PFSK-1 (cell line): ENCODE measurements around the gene DPP6.

Source experiments
- FOXP2 ChIP-seq: optimal IDR thresholded peaks from 2 replicates; pipeline ENCODE3; 2011; ENCODE audit warnings: borderline replicate concordance, control low read depth, inconsistent platforms; ENCODE audit not compliant: insufficient read depth; ENCODE audit errors: extremely low read length, extremely low read depth
- POLR2AphosphoS5 ChIP-seq: IDR thresholded peaks from 2 replicates; pipeline ENCODE4 v1.6.1; 2012; ENCODE audit warnings: low read depth, mild to moderate bottlenecking, control low read depth, low read length, moderate library complexity
- SIN3A ChIP-seq: IDR thresholded peaks from 2 replicates; pipeline ENCODE4 v1.6.1; 2012; ENCODE audit warnings: mild to moderate bottlenecking, low read length, moderate library complexity, borderline replicate concordance; ENCODE audit not compliant: insufficient read depth
- TAF1 ChIP-seq: IDR thresholded peaks from 2 replicates; pipeline ENCODE4 v1.6.1; 2012; ENCODE audit warnings: low read length, control low read depth, borderline replicate concordance; ENCODE audit not compliant: insufficient read depth
- TF ChIP-seq, protein P1 (sequence below), 2 experiments: IDR thresholded peaks; 2 replicates each; pipeline versions ENCODE4 v1.6.1 to v1.8.0; 2011 to 2012; ENCODE audit warnings: low read depth in 2 of 2, low read length in 2 of 2, control low read depth in 1 of 2, inconsistent platforms in 1 of 2, mild to moderate bottlenecking in 1 of 2, moderate library complexity in 1 of 2; ENCODE audit not compliant: insufficient read depth in 1 of 2

DPP6 gene

DNA sequence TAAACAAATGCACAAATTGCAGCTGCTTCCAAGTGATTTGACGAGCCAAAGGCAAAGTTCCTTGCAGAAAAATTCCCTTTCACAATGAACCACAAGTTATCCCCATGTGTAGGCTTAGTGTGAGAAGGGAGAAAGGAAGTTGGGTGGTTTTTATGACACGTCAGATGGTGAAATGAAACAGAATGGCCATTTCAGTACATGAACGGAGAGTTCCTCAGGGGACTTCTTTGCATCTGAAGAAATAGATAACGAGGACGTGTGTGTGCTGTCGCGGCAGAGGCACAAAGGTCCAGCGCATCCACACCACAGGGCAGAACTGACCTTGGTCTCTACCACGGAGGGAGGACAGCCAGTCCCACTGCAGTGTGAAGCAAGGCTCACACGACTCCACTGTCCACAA lies 814.9 kb downstream of the DPP6 start:
- no peak for TF ChIP-seq POLR2AphosphoS5
- TF ChIP-seq, protein P1, sequence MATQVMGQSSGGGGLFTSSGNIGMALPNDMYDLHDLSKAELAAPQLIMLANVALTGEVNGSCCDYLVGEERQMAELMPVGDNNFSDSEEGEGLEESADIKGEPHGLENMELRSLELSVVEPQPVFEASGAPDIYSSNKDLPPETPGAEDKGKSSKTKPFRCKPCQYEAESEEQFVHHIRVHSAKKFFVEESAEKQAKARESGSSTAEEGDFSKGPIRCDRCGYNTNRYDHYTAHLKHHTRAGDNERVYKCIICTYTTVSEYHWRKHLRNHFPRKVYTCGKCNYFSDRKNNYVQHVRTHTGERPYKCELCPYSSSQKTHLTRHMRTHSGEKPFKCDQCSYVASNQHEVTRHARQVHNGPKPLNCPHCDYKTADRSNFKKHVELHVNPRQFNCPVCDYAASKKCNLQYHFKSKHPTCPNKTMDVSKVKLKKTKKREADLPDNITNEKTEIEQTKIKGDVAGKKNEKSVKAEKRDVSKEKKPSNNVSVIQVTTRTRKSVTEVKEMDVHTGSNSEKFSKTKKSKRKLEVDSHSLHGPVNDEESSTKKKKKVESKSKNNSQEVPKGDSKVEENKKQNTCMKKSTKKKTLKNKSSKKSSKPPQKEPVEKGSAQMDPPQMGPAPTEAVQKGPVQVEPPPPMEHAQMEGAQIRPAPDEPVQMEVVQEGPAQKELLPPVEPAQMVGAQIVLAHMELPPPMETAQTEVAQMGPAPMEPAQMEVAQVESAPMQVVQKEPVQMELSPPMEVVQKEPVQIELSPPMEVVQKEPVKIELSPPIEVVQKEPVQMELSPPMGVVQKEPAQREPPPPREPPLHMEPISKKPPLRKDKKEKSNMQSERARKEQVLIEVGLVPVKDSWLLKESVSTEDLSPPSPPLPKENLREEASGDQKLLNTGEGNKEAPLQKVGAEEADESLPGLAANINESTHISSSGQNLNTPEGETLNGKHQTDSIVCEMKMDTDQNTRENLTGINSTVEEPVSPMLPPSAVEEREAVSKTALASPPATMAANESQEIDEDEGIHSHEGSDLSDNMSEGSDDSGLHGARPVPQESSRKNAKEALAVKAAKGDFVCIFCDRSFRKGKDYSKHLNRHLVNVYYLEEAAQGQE (IDR thresholded peaks at IDR 0.05; ENCODE audit: insufficient read depth in 1 of 2, low read depth in 2 of 2, low read length in 2 of 2): no peak
- TF ChIP-seq TAF1: no peak
- no peak for TF ChIP-seq SIN3A
- TF ChIP-seq FOXP2: no peak

DNA sequence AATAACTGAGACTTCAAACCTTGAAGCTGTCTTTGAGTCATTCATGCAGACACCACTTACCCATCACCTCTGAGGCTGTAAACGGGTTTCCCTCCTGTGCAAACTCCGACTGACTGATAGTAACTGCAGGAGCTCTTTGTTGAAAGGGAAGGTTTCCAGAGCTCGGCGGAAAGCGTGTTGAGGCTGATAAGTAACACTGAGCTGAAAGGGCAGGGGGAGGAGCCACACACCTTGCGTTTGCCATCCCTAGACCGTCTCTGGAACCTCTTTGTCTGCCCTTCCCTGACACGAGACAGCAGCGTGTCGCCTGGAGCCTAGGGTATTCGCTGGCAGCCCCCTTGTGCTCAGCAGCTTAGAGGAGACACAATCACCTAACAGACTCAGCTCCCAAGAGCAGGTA lies 816.7 kb downstream of the DPP6 start:
- TF ChIP-seq FOXP2 (no peak), SIN3A (no peak), POLR2AphosphoS5 (no peak), TAF1 (no peak)
- TF ChIP-seq, protein P1 (IDR thresholded peaks at IDR 0.05; ENCODE audit: insufficient read depth in 1 of 2, low read depth in 2 of 2, low read length in 2 of 2): no peak

DNA sequence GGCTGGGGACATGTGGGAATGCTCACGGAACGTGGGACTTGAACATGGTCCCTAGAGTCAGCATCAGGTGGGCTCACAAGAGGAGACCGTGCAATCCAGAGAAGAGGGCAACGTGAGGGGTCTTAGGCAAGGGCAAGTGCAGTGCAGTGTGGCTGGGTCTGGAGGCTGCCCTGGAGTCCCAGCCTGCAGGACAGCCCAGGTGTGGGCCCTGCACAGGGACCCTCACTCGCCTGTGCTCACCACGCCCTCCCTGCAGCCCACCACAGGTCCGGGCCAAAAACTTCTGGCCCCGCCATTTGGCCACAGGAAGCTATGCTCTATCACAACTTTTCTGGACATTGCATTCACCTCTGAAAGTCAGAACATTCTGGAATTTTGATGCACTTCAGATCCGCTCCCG lies 817.2 kb downstream of the DPP6 start:
- no peak for TF ChIP-seq POLR2AphosphoS5
- TF ChIP-seq, protein P1 (IDR thresholded peaks at IDR 0.05; ENCODE audit: insufficient read depth in 1 of 2, low read depth in 2 of 2, low read length in 2 of 2): no peak
- no peak for TF ChIP-seq TAF1
- no peak for TF ChIP-seq FOXP2
- TF ChIP-seq SIN3A: no peak

DNA sequence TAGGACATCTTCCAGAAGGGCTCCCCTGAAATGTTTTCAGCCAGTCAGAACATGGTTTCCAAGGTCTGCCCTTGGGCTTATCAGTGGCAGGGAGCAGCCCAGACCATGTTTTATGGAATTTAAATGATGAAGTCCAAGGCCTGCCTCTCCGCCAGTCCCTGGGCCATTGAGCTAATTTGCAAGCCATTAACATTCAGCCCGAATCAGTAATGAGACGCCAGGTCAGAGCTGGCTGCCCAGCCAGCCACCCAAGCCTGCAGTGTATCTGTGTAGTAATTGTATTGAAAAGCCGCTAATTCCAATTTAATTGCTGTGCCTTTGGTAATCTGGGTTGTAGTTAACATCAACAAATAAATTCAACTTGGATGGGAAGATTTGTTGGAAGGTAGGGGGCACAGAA lies 819.3 kb downstream of the DPP6 start:
- TF ChIP-seq, protein P1 (IDR thresholded peaks at IDR 0.05; ENCODE audit: insufficient read depth in 1 of 2, low read depth in 2 of 2, low read length in 2 of 2): no peak
- no peak for TF ChIP-seq FOXP2
- TF ChIP-seq SIN3A: no peak
- no peak for TF ChIP-seq POLR2AphosphoS5
- TF ChIP-seq TAF1: no peak
